ENCODE data around the gene DGKD.

Gene DGKD

DNA sequence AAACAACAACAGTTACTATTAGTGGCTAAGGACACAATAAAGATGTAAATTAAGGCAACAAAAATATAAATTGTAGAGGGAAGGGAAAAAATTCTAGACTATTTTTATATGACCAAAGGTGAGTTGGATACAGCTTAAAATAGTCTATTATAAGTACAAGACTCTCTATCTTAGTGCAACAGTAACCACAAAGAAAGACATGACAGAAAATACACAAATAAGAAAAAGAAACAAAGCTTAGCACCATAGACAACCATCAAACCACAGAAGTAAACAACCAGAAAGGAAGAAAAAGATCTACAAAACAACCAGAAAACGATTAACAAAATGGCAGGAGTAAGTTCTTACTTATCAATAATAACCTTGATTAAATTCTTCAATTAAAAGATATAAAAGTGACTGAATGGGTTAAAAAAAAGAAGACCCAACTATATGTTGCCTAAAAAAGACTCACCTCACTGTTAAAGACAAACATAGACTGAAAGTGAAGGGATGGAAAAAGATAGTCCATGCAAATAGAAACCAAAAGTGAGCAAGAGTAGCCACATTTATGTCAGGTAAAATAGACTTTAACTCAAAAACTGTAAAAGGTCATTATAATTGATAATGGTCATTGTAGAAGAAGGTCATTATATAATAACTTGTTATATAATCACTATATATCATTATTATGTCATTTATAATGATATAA, 149.8 kb downstream of the DGKD start:
- DNase-seq, result no peak

DNA sequence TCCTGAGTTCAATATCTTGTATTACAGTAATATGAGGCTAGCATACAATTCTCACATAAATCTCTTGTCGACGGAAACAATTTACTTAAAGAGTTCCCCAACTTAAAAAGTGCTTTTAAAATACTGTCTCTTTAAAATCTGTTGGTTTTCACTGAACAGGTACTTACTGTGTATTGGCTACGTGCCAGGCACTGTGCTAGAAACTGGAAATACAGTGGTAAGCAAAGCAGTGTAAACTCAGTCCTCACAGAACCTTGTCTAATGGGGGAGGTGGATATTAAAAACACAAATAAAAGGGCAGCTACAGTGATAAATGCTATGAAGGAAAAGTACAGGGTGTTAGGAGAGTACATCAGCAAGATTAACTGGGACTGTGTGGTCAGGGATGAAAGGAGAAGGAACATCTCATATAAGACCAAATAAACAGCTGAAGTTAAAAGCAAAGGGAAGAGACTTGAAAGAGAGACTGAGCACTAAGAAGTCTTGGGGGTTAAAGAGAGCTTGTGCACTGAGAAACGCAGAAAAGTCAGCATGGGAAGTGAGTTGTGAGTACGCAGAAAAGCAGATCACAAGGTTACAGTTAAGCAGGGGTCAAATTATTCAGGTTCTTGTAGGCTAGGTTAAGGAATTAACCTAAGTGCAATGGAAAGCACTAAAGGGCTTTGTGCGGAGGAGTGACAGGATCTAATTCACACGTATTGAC, 159.8 kb downstream of the DGKD start:
- DNase-seq, result no peak

DNA sequence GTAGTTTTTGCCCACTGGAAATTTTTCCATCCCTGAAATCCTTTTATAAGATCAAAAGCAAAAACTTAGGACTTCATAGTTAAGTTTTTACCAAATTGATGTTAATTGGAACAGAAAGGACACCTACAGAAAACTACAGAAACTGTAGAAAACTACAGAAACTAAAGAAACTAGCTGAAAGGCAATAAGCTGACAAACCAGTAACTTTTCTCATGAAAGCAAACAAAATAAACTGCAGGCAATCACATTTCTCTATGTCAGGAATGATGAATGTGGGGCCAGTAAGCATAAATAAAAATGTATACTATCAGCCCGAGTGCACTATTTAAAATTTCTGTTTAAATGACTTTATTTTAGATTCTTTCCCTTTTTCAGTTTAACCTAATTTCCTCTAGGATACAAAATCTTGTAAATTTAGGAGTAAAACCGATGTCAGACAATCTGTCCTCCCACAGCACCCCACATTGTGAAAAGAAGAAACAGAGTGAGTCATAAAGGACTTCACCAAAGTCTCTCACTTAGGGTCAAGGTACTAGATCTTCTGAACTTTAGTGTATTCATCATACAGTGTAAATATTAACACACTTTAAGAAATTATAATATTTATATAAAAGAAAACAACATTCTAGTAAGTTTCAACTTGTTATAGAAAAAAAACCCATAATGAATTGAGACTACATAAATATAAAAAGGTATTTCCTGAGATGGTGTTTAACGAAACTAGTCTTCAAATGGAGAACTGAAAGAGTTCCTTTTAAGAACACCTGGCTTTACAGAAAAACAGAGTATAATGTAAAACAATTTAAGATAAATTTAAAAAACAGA, 165.7 kb downstream of the DGKD start:
- DNase-seq, result no peak
